HG03520 (cell line): ENCODE measurements around the gene ING5.

ENCODE experiments used
- ATAC-seq: cut with Tn5 transposase; IDR thresholded peaks from one replicate; pipeline ENCODE4 v1.9.1; 2021; ENCODE audit warnings: mild to moderate bottlenecking, moderate library complexity; ENCODE audit not compliant: unreplicated experiment

The ING5 gene

GRCh38 chr2:241672243-241673188 lies 29.3 kb upstream of the ING5 start:
- no peak for ATAC-seq

- ATAC-seq, result no peak
These were observed 28.6 kb upstream of the ING5 start for GRCh38 chr2:241673189-241673663.

- ATAC-seq, result no peak
These were observed 27.8 kb upstream of the ING5 start for GRCh38 chr2:241673797-241674725.

- ATAC-seq, result no peak
These were observed 26.0 kb upstream of the ING5 start for GRCh38 chr2:241675885-241676284.

- ATAC-seq, result no peak
These were observed 25.2 kb upstream of the ING5 start for GRCh38 chr2:241676665-241677064.

GRCh38 chr2:241677392-241677791 lies 24.4 kb upstream of the ING5 start:
- no peak for ATAC-seq

GRCh38 chr2:241678307-241678706 lies 23.5 kb upstream of the ING5 start:
- no peak for ATAC-seq

GRCh38 chr2:241678784-241679540 lies 22.9 kb upstream of the ING5 start:
- no peak for ATAC-seq

- no peak for ATAC-seq
These were observed 21.8 kb upstream of the ING5 start for GRCh38 chr2:241680044-241680443.

GRCh38 chr2:241680827-241681599 lies 20.8 kb upstream of the ING5 start:
- ATAC-seq, result no peak

- no peak for ATAC-seq
These were observed 15.6 kb upstream of the ING5 start for GRCh38 chr2:241686324-241686649.

- ATAC-seq, result peak; percentile 93
These were observed 15.0 kb upstream of the ING5 start, which contains the start of gene DTYMK for GRCh38 chr2:241686650-241687425. Gene DTYMK, minus strand, starts transcription at chr2:241686815. Its CDS starts 32 bp downstream, at chr2:241686783.

GRCh38 chr2:241689306-241689705 lies 12.5 kb upstream of the ING5 start:
- no peak for ATAC-seq

- ATAC-seq, result no peak
These were observed 11.6 kb upstream of the ING5 start for GRCh38 chr2:241690202-241690717.

GRCh38 chr2:241692448-241692847 lies 9.4 kb upstream of the ING5 start:
- ATAC-seq, result no peak

- no peak for ATAC-seq
These were observed 6.2 kb upstream of the ING5 start for GRCh38 chr2:241695651-241696050.

- ATAC-seq, result no peak
These were observed 765 bp upstream of the ING5 start for GRCh38 chr2:241701149-241701398.

GRCh38 chr2:241702155-241703031 lies 554 bp downstream of the ING5 start:
- ATAC-seq, result peak; percentile 59
